ENCODE data around the gene NUP205.

- TF ChIP-seq POLR2A (IDR thresholded peaks at IDR 0.05), result no peak
- TF ChIP-seq, protein P1, sequence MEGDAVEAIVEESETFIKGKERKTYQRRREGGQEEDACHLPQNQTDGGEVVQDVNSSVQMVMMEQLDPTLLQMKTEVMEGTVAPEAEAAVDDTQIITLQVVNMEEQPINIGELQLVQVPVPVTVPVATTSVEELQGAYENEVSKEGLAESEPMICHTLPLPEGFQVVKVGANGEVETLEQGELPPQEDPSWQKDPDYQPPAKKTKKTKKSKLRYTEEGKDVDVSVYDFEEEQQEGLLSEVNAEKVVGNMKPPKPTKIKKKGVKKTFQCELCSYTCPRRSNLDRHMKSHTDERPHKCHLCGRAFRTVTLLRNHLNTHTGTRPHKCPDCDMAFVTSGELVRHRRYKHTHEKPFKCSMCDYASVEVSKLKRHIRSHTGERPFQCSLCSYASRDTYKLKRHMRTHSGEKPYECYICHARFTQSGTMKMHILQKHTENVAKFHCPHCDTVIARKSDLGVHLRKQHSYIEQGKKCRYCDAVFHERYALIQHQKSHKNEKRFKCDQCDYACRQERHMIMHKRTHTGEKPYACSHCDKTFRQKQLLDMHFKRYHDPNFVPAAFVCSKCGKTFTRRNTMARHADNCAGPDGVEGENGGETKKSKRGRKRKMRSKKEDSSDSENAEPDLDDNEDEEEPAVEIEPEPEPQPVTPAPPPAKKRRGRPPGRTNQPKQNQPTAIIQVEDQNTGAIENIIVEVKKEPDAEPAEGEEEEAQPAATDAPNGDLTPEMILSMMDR (IDR thresholded peaks at IDR 0.05), result peak; percentile 67 to 92 (median 84)
Measured at GRCh38 chr7:135620980-135621850, 63.5 kb downstream of the NUP205 start.

Measured in heart left ventricle (tissue), 13 donors.